K562 (cell line): ENCODE results near the gene LRRIQ4.

Source experiments
- CEBPB ChIP-seq: fragments of 450-650 bp; IDR thresholded peaks from 2 replicates; pipeline ENCODE4 v1.6.1; 2016; ENCODE audit warnings: missing genetic modification characterization, missing compliant biosample characterization
- ESRRA ChIP-seq: fragments of 450-650 bp; IDR thresholded peaks from 2 replicates; pipeline ENCODE4 v1.6.1; 2014; ENCODE audit warnings: low read depth, mild to moderate bottlenecking, moderate library complexity, borderline replicate concordance
- FOXM1 ChIP-seq, 2 experiments: fragments of 450-650 bp in 1 of 2; sonication (generic) in 1 of 2; formaldehyde crosslinking in 1 of 2; IDR thresholded peaks; 2 replicates each; pipeline versions ENCODE4 v1.6.1 to v1.9.0; 2017 to 2022; ENCODE audit warnings: low read depth in 2 of 2, mild to moderate bottlenecking in 2 of 2, missing genetic modification reagents in 1 of 2, moderate library complexity in 1 of 2
- MYC ChIP-seq, 2 experiments: fragments of 250-450 bp in 1 of 2; sonication (Bioruptor Pico) in 1 of 2; IDR thresholded peaks; 2 replicates each; pipeline versions ENCODE4 v1.5.1 to v1.6.1; 2012 to 2021; ENCODE audit warnings: low read depth in 2 of 2, borderline replicate concordance in 1 of 2, improper control_type of control experiment in 1 of 2, low read length in 1 of 2, mild to moderate bottlenecking in 1 of 2, moderate library complexity in 1 of 2
- NR2C1 ChIP-seq, 2 experiments: fragments of 450-650 bp; IDR thresholded peaks; 2 replicates each; pipeline ENCODE4 v1.6.1; 2017; ENCODE audit warnings: mild to moderate bottlenecking in 2 of 2, antibody characterized with exemption in 1 of 2, inconsistent platforms in 1 of 2, missing compliant biosample characterization in 1 of 2, missing genetic modification characterization in 1 of 2
- TAF1 ChIP-seq: IDR thresholded peaks from 2 replicates; pipeline ENCODE4 v1.6.1; 2011; ENCODE audit warnings: mild to moderate bottlenecking, low read length, moderate library complexity; ENCODE audit not compliant: insufficient read depth, control insufficient read depth, severe bottlenecking; ENCODE audit errors: extremely low read depth
- ZNF146 ChIP-seq: IDR thresholded peaks from one replicate; pipeline ENCODE4 v1.6.1; 2018; ENCODE audit warnings: missing compliant biosample characterization; ENCODE audit not compliant: unreplicated experiment

DNA sequence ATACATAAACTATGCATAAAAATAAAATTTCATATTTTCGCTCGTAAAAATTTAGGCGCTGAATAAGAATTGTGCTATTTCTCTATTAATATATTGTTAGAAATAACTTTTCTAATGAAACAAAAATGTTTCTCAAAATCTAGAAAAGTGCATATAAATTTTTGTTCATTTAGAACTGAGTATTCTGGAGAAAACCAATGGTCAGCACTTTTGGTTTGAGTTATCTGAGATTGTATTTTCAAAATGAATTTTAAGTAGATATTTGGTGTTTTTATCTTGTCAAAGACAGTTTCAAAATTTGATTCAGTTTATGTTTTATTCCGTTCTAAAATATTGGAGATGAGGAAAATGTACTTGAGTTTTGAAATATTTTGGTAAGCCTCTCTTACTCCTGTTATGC is 25.6 kb upstream of the LRRIQ4 start:
- no peak for TF ChIP-seq ZNF146 (CRISPR knock-in tag)
- no peak for TF ChIP-seq FOXM1 (IDR thresholded peaks at IDR 0.05; ENCODE audit: low read depth)
- no peak for TF ChIP-seq FOXM1 (CRISPR knock-in tag; IDR thresholded peaks at IDR 0.05; ENCODE audit: low read depth)
- no peak for TF ChIP-seq MYC (IDR thresholded peaks at IDR 0.05; ENCODE audit: low read depth, low read length)
- TF ChIP-seq MYC (CRISPR knock-in tag; IDR thresholded peaks at IDR 0.05; ENCODE audit: borderline replicate concordance, low read depth): no peak
- TF ChIP-seq ESRRA: no peak
- no peak for TF ChIP-seq NR2C1 (IDR thresholded peaks at IDR 0.05)
- TF ChIP-seq NR2C1 (tag; IDR thresholded peaks at IDR 0.05): no peak
- TF ChIP-seq TAF1: no peak
- TF ChIP-seq CEBPB: no peak
